GM19455 (cell line): ENCODE data around the gene MAGI2.

Source experiments
- ATAC-seq: cut with Tn5 transposase; IDR thresholded peaks from one replicate; pipeline ENCODE4 v1.9.1; 2021; ENCODE audit not compliant: unreplicated experiment

Gene MAGI2

DNA sequence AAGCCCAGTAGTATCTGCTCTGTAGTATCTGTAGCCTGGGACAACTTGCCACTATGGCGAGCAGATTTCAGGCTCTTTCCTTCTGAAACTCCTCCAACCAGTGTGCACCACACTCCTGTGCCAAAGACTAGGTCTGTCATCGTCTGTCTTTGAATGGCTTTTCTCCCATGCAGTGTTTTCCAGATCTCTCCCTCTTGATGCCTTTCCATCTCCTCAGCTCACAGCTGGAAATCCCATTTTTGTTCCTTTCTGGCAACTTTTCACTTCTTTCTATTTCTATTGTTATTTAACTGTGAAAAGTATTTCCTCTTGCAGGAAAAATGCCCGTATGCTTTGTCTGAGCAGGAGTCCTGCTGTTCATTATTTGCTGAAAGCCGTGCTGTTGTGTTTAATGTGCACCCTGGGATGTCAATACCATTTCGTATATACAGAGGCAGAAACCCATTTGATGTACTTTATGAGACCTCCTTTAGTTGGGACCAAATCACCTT is 1281.2 kb downstream of the MAGI2 start:
- ATAC-seq: no peak

DNA sequence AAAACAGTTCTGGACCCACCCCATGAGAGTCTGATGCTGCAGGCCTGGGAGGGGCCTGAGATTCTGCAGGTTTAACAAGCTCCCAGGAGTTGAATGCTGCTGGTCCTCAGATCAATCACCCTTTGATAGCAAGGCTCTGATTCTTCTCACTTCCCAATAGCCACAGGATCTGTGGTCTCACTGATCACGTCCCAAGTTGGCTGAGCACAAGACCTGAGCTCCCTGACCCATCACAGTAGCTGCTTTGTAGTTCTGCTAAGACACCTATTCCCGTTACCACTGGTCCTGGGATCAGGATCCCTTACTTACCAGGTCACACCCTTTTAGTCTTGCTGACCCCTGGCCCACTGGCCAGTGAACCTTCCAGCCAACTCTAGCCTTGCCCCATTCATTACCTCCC is 1282.1 kb downstream of the MAGI2 start:
- no peak for ATAC-seq

DNA sequence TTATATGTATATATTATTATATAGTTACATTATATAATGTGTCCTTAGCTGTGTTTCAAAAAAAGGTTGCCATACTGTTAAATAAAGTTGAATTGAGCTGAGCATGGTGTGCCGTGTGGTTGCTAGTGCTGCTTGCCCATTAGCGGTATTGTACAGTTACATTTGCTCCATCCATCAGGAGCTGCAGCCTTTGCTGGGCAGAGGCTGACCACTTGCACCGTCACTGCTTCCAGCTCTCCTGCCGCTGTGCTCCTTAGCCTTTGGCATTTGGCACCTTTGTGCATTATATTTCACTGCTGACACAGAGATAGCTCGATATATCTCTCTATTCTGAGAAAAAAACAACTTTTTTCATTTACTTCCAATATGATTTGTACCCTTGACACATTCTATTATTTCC is 1282.7 kb downstream of the MAGI2 start:
- ATAC-seq: no peak

DNA sequence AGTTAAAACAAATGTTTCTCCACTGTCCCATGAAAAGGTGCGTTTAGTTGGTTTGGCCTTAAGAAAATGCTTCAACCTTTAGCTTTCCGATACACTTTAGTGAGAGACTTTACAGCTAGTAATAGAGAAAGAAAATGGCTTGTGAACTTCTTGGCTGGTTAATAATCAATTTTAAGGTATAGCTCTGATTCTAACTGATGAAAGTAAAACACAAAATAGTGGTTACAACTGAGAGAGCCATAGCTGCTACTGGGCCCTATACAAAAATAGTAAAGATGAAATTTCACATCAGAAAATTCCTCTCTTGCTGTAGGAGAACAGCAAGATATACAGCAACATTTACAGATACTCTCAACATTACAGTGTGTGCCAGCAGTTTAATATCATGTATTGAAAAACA is 1283.5 kb downstream of the MAGI2 start:
- no peak for ATAC-seq

DNA sequence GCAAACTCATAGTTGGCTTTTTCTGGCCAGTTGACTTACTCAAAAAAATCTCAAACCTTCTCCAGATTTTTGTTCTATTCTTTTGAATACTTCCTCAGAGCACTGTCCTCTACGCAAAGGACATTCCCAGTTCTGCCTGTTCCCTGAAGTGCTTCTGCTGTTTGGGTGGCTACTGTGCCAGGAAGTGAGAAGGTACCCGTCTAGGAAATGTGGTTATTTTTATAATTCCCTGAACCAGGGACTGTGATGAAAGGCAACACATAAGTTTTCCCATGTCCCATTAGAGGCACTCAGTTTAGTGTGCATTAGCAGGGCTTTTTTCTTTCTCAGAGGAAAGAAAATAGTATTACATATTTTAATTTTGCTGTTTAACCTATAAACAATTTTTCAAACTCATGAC is 1284.6 kb downstream of the MAGI2 start:
- ATAC-seq: no peak

DNA sequence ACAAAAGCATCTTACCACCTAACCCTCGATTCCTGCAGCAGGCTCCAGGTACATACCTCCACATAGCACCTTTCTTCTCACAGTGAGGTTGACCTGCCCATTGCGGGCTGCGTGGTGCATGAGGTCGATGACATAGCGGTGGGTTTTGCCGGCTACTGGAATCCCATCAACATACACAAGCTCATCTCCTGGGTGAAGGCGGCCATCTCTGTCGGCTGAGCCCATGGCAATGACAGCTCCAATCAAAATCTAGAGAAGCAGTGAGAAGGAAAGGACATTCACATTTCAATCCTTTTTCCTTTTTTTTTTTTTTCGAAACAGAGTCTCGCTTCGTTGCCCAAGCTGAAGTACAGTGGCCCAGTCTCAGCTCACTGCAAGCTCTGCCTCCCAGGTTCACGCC is 1285.6 kb downstream of the MAGI2 start:
- no peak for ATAC-seq

DNA sequence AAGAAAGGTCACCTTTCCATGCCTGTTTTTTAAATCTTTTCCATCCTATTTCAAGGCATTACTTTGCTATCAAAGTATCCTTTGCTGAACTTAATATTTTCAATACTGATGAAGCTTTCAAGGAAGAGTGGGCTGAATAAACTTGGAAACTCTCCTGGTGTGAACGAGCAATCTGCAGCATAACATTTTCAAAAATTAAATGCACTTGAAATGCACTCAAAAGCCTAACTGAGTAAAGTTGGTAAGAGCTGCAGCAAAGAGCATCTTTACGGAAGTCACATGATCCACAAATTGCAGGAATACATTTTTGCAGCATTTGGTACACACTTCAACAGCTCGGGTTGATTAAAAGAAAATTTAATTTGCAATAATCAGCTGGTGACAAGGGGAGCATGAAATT is 1287.6 kb downstream of the MAGI2 start:
- ATAC-seq: no peak

DNA sequence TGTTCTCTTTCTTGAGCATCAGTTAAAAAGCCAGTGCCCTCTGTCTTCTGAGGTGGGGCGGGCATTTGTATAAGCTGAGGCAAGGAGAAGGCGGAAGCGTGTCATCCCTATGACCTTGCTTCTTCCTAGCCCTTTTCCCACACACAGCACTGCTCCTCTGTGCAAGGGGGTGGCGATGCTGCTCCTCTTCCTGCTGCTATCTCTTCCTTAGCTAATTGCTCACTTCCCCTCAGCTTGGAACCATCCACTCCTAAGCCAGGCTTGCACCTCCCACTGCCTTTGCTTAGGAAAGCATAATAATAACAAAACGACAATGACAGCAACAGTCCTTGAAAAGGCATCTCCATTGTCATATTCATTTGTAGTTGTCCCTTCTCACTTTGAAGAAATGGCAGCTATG is 1288.0 kb downstream of the MAGI2 start:
- ATAC-seq: no peak

DNA sequence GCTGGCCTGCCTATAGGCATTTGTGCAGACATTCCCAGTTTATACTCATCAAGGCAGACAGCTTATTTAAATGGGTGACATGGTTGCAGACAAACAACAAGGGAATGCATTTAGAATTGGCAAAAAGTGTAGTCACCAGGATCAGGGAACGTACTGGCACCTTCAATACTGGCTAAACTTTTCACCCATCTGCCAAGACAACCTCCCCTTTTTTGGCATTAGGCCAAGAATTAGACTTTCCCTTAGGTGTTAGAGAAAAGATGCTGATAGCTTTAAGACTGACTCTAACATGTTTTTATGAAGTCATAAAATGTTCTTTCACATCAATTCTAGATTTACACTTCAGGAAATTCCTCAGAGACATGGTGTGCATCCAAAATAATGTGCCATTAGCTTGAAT is 1289.0 kb downstream of the MAGI2 start:
- ATAC-seq: no peak

DNA sequence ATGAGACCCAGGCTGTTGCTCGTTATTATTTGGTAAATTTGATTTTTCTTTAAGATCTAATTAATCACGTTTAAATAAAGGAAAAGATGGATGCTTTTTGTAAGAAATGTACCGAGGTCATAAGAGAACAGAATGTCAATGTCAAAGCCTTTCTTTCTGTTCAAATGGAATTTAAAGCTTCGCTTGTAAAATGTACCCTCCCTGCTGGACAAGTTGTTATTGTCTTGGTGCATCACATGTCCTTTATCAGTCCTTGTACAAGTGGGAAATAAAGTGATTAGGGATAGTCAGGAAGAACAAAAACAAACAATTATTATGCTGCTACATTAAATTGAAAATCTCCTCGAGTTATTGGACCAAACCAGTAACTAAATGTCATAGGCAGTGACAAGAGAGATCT is 1291.7 kb downstream of the MAGI2 start:
- no peak for ATAC-seq

DNA sequence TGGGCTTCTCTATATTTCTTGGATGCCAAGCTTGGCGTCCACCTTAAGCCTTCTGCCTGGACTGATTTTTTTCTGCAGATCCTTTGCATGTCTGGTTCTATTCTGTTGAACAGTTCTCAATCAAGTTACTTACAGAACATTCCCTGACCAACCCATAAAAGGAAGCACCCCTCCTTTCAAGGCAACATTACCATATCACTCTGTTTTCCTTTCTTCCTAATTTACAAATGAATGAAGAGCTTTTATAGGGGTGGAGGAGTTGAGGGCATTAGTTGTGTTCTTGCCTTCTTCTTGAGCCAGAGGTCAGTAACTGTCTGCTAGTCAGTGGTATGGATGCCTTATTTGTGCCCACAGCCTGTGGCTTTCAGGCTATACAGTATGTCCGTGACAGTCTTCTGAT is 1293.9 kb downstream of the MAGI2 start:
- no peak for ATAC-seq

DNA sequence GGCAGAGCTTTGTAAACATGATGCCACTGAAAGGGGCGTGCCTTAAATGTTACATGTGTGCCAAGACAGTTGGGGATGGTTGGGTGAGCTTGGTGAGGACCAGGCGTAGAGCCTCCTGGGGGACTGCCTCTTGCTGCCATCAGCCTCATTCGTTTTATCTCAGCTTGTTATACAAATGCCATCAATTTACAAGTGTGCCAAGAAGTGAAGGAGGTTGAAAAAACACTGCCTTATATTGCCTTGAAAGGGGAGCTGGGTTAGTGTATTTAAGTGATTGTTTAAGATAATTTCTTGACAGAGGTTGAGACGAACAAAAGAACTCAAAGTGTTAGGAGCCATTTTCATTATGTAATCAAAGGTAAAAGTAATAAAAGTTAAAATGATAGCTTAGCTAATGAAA is 1300.2 kb downstream of the MAGI2 start:
- ATAC-seq: no peak

DNA sequence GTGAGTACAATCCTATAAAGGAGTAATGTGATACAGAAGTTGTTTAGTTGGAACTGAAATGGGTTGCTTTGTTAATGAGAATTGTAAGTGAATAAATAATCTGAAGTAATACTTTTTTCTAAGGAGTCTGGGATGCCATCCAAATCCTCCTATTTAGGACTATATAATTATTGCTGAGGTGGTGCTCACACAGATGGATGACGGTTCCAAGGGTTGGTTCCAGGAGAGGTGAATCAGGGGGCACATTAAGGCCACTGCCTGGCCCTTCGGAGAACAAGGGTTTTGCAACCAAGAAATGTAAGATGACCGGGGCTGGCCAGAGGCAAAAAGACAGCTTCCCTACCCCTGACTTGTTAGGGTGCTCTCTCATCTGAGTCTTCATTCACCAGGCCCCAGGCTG is 1302.2 kb downstream of the MAGI2 start:
- ATAC-seq: no peak

DNA sequence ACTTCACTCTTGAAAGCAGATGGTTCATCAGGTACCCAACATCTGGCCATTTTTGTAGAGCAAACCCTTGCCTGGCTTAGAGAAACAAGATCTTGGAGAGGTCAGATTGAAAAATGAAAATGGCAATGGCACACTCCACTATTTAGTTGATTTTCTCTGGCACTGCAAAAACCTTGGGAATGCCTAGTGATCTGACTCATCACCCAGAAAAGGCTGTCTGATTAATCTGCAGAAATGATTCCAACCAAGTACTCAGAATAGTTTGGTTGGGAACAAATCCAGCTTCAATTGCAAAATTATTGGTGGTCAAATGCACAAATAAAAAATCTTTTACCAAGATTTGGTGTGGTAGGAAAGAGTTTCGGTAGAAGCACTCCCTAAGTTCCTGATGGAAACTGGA is 1303.7 kb downstream of the MAGI2 start:
- no peak for ATAC-seq

DNA sequence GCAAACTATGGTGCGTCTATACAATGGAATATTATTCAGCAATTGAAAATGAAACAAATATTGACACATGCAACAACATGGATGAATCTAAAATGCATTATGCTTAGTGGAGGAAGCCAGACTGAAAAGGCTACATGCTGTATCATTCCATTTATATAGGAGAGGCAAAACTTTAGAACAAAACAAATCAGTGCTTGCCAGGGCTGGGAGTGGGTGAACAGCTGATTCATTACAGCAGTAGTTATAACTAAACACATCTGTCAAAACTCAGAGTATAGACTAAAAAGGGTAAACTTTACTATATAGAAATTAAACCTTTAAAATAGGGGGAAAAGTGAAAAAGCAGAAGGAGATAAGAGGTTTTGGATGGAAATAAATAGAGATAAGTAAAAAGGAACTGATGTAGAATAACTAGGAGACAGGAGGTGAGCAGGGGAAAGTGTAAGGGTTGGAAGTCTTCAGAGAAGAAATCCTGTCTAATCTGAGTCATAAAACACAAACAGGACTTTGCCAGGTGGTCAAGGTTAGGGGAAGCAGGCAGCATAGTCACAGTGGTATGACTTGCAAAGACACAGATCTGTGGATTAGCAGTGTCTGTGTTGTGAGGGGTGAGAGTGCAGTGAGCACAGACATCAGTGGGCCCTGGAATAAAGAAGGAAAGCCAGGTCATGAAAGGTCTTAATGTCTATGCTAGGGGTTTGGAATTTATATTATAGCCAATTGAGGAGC is 1305.1 kb downstream of the MAGI2 start:
- ATAC-seq: no peak

DNA sequence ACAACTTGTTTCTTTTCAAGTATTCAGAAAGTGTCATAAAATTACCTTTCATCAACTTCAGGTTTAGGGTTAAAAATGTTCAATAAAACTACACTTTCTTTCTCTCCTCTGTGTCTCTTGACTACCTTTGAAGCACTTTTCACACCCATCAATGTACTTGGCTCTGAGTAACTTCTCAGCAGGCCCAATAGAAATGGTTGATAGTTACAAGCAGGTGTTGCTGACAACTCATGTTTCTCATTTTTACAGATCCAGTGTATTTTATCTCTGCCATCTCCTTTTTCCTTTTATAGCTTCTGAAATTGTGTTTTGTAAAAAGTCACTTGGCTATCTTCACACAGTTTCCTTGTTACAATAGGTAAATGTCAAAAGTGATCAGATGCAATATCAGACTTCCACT is 1306.9 kb downstream of the MAGI2 start:
- no peak for ATAC-seq

DNA sequence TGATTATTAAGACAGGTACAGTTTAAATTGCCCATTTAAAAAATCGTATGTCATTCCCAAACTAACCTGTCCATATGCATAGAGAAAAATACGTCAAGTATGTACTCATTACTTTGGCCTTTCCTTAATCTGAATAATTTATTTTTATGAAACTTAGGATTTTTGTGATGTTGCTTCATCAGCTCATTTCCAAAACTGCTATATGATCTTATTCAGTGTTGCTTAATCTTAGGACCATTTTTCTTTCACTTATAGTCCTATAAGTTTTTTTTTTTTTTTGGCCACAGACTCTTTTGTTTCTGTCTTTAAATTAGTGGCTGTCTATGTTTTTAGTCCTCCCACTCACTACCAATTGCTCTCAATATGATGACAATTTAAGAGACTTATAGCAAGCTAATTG is 1309.8 kb downstream of the MAGI2 start:
- no peak for ATAC-seq

DNA sequence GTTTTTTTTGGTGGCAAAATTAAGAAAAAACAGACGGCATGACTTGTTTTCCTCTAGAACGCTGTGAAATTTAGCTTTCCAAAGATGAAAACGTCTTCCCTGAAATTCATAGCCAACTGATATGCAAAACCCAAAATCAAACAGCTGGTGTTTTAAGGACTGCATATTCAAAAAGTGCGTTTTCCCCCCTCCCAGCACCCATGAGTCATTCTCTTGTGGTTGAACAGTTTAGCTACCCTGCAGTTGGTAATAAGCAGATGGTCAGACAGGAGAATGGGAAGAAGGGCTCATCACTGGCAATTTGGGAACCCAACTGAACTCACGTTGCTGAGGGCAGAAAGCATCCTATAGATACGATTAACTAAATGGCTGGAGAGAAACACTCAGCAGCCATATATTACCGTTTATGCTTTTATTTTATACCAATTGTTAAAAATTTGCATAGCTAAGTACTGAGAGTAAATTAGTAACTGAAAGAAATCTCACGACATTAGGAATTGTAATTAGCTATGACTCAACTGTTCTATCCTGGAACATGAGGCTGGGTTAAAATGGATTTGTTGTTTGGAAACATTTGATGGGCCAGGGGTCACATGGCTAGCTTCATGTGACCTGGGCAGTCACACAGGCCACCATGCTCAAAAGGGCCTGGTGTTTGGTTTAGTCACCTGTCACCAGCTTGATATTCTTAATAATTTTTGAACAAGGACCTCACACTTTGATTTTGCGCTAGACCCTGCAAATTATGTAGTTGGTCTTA is 1311.8 kb downstream of the MAGI2 start:
- no peak for ATAC-seq

DNA sequence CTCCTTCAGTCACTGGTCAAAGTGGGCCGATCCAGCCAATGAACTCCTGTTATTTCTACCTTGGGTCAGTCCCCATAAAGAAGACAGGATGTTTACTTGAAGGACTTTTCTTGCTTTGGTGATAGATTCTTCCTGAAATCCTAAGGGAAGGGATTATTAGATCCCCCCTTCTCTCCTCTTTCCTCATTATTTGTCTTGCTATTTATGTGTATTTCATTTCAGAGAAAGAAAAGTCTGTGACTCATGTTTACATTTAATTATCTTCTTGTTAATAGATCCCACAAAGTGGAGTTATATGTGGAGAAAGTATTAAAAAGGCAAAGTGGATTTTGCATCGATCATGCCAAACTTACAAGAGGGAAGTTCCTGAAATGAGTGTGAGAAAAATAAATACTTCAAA is 1313.4 kb downstream of the MAGI2 start:
- no peak for ATAC-seq

DNA sequence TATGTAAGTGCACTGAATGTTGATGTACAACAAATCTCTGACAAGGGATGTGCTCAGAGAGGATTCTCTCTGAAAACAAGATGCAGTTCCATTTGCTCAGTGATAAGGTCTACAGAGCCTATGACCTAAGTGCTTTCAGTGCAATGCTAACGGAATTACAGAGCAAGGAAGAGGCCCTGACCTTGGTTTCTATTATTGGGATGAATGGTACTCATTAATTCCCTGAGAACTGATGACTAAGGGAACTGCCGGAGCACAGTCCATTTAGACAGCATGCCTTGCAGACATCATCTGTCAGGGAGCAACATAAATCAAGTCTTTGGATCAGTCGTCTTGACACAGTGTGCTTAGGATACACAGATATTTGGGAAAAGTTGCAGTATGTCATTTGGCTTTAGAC is 1314.1 kb downstream of the MAGI2 start:
- no peak for ATAC-seq

DNA sequence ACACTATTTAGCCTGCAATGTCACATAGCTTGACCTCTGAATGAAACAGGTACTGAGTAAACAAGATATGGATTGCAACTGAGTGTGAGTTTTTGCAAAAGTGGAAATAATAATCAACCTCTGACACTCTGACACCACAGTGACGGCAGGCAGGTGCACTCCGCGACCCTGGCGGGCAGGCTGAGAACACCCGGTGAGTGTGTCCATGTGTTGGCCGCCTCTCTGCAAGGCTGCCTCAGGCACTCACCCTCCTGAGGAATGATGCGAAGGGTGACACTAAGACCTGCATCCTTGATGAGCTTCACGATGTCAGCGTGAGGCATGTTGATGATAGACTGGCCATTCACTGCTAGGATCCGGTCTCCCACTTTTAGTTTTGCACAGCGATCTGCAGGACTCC is 1318.7 kb downstream of the MAGI2 start:
- no peak for ATAC-seq

DNA sequence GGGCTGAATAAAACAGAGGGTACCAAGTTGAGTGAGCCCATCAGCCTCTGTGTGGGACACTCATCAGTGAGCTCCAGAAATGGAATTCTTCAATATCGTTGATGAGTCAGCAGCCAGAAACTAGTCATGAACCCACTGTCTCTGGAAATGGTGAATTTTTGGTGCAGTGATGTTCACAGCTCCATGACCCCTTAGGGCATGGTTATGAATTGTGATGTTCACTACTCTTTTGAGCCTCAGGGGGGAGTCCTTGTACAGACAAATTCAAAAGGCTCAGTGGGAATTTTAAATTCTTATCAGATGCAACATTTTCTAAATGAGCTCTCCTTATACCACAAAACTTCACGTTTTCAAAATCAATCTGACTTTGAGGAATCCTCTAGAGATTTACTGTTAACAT is 1319.2 kb downstream of the MAGI2 start:
- ATAC-seq: no peak
